Stimulated activated CD4-positive, alpha-beta T cell treated with anti-CD3 and anti-CD28 coated beads, Interleukin-15, amount 100 ng/mL, for 48 hours (primary cell): ENCODE measurements around the gene PPM1J.

ENCODE experiments used
- DNase-seq, 2 donors: peaks; one replicate each; pipeline ENCODE4 v3.0.0-alpha.2; 2020; ENCODE audit warnings: low read depth in 2 of 2

PPM1J gene

DNA sequence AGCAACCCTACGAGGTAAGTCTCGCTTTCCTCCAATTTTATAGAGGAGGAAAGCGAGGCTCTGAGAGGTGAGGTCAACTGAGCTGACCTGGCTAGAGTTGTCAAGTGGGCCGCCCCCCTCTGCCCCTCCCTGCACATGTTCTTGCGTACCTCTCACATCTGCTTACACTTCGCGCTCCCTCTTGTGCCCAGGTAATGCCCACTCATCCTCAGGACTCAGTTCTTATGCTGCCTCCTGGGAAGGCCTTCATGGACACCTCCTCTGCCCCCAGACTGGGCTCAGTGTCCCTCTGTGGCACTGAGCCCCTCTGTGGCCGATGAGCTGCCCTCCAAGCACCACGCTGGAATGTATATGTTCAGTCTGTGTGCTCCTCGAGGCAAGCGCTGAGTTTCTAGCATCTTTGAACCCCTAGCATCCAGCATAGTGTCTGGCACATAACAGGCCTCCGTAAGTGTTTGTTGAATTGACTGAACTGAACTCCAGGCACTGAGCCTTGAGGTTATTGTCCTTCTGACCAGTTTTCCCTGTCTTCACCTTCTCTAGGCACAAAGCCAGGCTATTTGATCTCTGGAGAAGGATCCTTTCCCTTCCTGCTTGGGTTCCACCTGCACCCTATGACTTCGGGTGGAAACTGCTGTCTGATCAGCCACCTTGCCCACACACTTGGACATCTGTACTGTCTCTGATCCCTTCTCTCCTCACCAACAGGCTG is 27.2 kb downstream of the PPM1J start:
- no peak for DNase-seq

DNA sequence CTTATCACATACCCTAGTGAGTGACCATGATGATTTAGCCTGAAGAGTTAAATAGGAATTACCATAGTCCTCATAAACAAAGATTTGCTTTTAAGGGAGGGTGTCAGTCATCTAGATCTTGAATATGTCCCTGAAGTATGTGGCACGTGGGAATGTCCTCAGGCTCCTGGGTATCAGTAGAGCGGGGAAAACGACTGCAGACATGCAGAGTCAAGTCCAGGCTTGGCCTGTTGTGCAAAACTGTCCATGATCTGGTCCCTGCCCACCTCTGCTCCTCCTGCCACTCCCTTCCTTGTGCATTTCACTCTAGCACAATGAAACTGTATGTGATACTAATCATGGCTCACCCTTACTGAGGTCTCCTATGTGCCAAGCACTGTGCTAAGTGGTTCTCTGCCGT is 27.8 kb downstream of the PPM1J start:
- DNase-seq: no peak

DNA sequence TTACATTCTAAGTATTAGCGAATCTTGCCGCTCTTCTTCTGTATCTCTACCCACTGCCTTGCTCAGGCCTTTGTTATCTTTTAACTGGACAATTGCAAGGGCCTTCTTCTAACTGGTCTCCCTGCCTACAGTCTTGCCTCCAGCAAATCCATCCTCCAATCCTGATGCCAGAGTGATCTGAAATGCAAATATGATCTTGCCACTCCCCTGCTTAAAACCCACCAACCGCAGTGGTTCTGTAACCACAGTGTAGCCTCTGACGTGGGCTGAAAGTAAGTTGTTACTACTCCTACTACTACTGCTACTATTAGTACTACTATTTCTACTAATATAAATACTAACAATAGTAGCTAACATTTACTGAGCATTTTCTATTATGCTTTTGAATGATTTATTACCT is 28.3 kb downstream of the PPM1J start:
- DNase-seq: no peak

DNA sequence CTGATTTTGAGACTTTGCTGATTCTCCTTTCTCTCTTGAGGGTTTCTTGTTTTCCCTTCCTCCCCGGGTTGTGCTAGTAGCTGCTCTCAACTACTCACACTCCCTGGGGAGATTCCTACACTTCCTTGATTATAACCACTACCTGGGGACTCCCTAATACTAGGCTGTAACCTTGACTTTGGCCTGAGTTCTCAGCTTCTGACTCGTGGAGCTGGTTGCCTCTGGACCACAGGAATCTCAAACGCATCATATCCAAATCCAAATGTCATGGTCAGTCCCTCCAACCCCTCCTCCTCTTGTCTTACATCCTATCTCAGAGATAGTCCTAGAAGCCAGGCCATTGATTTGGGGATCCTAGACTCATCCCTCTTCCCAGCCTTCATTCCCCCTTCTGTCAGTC is 28.7 kb downstream of the PPM1J start:
- no peak for DNase-seq

DNA sequence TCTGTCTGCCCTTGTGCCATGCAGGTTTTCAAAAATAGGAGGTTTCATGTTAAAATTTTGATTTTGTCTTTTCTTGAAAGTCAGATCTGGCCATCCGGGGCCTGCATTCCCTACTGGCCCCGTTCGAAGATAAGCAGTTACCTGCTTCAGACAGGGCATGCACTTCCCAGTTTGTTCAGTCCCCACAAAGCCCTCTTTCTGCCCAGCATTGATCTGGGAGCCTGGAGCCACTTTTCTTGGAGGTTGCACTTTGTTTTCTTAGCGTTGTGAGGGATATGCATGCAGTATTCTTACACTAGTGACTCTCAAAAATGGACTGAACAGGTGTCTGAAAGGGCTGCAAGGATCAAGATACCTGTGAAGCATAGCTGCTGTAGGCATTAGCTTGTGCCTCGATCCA is 29.2 kb downstream of the PPM1J start:
- DNase-seq: no peak

DNA sequence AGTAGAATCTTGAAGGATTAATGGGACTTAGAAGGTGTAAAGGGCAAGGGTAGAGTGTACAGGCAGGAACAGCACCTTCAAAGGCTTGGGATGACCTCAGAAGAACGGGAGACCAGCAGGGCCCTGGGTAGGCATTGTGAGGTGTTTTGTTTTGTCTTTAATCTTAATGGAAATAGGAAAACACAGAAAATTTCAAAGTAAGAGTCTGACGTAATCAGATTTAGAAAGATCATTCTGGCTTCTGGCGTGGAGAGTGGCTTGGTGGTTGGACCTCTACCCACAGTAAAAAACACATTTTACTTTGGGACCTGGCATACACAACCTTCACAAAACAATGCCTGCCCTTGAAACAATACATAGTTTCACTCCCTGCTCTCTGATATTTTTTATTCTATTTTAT is 36.5 kb downstream of the PPM1J start:
- DNase-seq: no peak

DNA sequence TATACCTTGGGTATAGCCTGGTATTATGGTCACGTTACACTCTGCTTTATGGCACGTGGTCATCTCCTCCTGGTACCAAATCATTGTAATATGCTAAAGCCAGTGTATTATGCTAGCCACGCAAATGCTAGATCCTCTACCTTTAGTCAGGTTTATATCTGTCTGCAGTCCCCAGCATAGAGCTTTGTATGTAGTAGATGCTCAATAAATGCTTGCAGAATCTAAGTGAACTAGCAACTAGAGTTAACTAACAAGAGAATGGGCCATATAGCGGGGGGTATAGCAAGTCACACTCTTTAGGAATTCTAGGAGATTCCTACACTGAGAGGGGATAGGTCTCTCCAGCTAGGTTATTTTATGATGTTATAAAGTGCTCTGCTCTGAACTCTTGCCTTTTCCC is 37.6 kb downstream of the PPM1J start:
- DNase-seq: no peak

DNA sequence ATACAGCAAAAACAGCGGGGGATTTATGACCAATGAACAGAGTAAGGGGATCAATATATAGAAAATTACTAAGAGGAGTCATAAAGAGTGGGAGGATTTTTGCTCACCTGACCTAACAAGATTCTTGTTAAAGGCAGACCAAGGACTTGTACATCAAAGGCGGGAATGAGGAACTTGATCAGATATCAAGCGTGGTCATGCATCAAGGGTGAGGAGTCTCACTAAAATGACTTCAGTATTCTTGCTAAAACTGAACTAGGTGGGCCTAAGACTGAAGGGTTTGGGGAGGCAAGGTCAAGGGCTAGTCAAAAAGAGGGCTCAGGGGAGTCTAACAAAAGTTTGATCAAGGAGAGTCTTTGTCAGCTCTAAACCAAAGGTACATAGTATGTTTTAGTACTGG is 38.6 kb downstream of the PPM1J start:
- DNase-seq: no peak

DNA sequence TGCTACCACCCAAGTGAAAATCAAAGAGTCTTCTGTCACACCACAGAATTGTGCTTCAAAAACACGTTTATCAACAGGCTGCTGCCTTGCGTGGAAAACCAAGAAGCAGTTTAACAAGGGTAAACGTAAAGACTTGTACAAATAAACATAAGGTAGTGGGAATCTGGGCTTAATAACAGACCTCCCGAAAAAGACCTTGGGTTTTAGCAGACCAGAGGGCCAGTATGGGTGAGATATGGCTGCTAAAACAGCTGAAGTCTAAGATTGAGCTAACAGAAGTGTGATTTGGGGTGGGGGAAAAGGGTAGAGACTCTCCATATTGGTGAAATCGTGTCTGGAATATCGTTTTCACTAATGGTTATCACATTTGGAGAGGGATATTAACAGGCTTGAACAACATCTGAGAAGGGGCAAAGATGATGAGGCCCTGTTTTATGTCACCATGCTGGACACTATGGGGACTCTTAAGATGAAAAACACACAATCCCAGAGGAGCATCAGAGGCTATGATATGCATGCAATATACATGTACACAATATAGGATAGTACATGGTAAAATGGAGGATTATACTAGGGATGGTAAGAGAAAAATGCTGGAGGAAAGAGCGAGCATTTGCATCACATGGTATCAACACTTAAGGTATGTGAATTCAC is 39.3 kb downstream of the PPM1J start:
- no peak for DNase-seq

DNA sequence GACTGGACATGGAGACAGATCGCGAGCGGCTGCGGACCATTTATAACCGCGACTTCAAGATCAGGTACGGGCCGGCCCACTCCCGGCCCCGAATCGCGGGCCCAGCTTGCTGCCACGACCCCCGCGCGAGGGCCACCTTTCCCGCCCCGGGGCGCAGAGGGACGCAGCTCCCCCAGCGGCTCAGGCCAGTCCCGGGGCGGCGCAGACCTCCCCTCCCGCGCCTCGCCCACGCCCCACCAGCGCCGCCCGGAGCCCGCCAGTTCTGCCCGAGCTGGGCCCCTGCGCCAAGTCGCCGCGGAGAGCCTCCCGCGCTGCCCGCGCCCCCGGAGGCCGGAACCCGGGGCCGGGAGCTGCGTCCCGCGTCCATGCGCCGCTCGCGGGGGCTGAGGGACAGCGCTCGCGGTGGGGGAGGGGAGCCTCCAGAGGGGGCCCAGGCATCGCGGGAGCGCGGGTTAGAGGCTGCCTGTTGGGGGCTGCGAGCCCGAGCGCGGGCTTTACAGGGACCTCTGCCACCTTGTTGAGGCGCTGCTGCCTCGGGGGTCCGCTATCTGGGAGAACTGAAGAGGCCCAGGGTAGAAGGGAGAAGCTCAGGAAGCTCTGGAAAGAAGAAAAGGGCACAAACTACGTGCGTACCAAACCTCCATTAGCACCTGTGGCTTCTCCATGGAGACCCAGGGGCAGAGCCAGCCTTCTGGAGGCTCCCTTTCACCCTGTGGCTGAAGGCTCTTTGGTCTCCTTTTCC is 40.0 kb downstream of the PPM1J start:
- peak in 1 of 2 donors; percentile 26 for DNase-seq

DNA sequence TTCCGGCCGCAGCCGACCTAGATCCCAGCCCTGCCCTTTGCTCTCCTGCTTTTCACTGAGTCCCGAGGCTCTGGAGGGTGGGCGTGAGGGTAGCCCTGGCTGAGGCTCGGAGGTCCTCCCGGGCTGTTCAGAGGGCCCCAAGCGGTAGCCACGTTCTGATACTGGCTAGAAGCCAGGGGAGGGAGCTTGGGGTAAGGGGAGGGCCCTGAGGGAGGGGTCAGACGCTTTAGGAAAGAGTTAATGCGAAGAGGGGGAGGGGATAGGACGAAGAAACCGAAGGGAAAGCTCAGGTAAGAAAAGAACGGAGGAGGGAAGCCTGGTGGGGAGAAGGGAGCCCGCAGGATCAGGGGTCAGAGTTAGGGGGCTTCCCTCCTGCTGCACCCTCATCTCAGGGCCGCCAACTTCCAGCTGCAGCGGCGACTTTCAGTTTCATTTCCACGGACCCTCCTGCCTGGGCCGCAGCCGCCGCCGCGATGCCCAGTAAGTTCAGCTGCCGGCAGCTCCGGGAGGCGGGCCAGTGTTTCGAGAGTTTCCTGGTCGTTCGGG is 40.6 kb downstream of the PPM1J start, which contains the start of gene MOV10:
TSS of gene MOV10 (plus strand) at position 220 of the 546 bp plus-strand sequence. CDS start at position 474, 254 bp downstream.
- peak in 1 of 2 donors; percentile 55 for DNase-seq

DNA sequence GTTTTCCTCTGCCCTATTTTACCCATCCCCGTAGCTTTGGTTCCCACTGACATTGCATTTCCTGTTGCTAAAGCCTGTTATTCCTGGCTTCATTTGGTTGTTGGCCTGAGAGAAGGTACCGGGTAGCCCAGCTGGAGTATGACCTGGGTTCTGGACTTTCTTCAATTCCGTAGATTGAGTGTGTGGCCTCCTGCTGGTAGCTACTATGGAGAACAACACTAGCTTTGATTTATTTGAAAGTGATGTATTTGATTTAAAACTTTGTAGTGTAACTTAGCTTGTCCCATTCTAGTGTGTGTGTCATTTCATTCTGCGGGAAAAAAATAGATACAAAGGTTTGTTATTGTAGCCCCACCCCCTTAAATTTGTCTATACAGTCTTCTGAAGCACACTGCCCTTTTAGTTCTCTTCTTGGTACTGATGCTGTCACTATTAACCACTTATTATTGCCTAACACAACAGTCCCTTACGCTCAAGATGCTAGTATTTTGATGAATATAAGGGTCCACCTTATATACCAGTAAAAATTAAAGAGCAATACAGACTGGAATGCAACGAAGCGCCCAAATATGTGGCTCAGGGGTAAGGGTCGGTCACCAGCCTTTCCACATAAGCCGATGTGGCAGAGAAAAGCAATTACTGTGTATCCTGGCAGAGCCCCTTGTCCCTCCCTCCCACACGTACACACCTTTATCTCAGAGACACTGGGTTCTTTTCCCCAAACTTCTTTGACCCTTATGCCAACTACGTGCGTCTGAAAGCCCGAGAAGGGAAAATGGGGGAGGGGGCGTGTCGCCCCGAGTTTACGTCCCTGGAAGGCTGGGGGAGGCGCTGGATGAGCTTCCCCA is 41.3 kb downstream of the PPM1J start:
- DNase-seq: no peak

DNA sequence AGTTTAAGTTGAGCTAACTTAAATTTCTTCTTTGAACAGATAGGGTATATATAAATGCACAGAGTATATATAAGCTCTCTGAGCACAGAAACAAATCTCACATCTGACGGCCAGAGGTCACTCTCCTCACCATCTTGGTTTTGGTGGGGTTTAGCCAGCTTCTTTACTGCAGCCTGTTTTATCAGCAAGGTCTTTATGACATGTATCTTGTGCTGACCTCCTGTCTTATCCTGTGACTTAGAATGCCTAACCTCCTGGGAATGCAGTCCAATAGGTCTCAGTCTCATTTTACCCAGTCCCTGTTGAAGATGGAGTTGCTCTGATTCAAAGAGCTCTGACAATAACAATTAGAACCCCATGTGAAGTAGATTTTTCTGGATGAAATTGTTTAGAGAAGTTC is 42.3 kb downstream of the PPM1J start:
- DNase-seq: no peak

DNA sequence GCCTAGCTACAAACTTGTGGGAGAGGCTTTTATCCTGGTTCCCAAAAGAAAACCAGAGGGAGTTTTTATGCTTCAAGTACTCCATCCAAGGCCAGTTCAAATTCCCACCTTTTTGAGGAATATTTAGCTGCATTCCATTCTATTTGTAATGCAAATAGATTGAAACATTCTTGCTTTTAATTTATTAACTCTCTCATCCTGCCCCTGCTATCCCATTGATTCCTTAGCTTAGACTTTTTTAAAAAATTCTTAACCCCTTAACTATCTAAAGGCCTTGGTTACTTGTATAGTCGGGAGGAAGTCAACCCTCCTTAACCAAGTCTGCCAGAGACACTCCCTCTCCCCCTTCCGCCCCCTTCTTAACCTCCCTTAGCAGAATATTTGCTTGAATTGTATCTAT is 43.1 kb downstream of the PPM1J start:
- no peak for DNase-seq

DNA sequence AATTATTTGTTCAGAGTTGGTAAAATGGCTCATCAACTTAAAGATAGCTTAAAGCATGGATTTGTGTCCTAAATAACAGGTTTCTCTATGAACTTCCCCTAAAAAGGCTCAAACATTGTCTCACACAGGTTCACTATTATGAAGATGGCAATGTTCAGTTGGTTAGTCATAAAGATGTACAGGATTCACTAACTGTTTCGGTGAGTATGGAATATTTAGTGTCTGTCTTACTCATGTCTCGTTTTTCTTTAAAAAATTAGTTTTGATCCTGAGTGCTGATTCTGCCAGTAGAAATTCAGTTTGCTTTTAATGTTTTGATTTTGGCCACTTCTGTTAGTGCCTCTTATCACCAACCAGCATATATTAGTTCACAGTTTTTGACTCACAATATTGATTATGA is 48.2 kb downstream of the PPM1J start:
- no peak for DNase-seq

DNA sequence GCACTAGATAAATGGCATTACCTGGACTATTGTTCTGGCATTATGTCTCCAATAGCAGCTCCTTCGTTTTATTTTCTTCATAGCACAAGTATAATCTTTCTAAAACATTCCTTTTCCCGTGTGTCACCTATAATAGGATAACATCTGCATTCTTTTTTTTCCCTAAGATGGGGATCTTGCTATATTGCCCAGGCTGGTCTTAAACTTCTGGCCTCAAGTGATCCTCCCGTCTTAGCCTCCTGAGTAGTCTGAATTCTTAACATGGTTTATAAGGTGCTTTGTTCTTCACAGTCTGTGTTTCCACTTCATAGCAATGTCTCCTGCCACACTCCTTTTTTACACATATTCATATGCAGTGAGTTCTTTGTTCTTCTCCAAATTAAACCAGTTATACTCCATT is 49.3 kb downstream of the PPM1J start:
- no peak for DNase-seq
